Caco-2 (cell line): ENCODE results near the gene SCUBE3. TPM values are rescaled to one million over a fixed set of nuclear protein-coding genes. Genes with fewer than 3 reads are reported as not detected.

Experiments
- BruUV-seq: library from RNA; stranded (reverse); fragments of 400-500 nt; replicated peaks from 2 replicates; lab custom pipeline; 2021; lab: Mats Ljungman, UMichigan
- CTCF ChIA-PET: fragments of 300-600 bp; sonication (Branson Sonifier 250); formaldehyde crosslinking; loops from one replicate; lab custom pipeline; 2022; ENCODE audit warnings: antibody characterized with exemption; lab: Charles Lee
- POLR2A ChIA-PET: fragments of 300-600 bp; sonication (Branson Sonifier 250); formaldehyde crosslinking; loops from one replicate; lab custom pipeline; 2022; ENCODE audit warnings: antibody characterized with exemption; lab: Charles Lee
- DNase-seq, 2 experiments: peaks; one replicate each; pipeline versions ENCODE4 v3.0.0 to v3.0.0-alpha.2; 2020 to 2022
- H3K27me3 ChIP-seq: replicated peaks from 2 replicates; pipeline ENCODE4 v1.6.0; 2011; ENCODE audit warnings: low read length; ENCODE audit not compliant: control insufficient read depth, insufficient read depth
- H3K36me3 ChIP-seq: 2 replicates; pipeline ENCODE4 v1.5.1; 2011; ENCODE audit warnings: low read length; ENCODE audit not compliant: control insufficient read depth, insufficient read depth
- H3K4me1 ChIP-seq: fragments of 250-450 bp; sonication (Bioruptor Pico); 2 replicates; pipeline ENCODE4 v1.5.1; 2020; ENCODE audit warnings: mild to moderate bottlenecking
- H3K4me3 ChIP-seq: 2 replicates; pipeline ENCODE4 v1.5.1; 2011; ENCODE audit warnings: low read depth, mild to moderate bottlenecking, control low read depth, low read length
- H3K9me3 ChIP-seq: fragments of 250-450 bp; sonication (Bioruptor Pico); 2 replicates; pipeline ENCODE4 v1.5.1; 2020; ENCODE audit warnings: mild to moderate bottlenecking, moderate library complexity
- H3K27ac Mint-ChIP-seq: one replicate; pipeline ENCODE4 v1.8.0; 2022; ENCODE audit warnings: mixed read lengths; ENCODE audit not compliant: unreplicated experiment
- H3K27me3 Mint-ChIP-seq: one replicate; pipeline ENCODE4 v1.8.0; 2022; ENCODE audit warnings: mixed read lengths; ENCODE audit not compliant: insufficient read depth, unreplicated experiment
- H3K36me3 Mint-ChIP-seq: one replicate; pipeline ENCODE4 v1.8.0; 2022; ENCODE audit warnings: mild to moderate bottlenecking, mixed read lengths; ENCODE audit not compliant: insufficient read depth, unreplicated experiment
- H3K4me1 Mint-ChIP-seq: one replicate; pipeline ENCODE4 v1.8.0; 2022; ENCODE audit warnings: low read depth, mixed read lengths; ENCODE audit not compliant: unreplicated experiment
- H3K4me3 Mint-ChIP-seq: one replicate; pipeline ENCODE4 v1.8.0; 2022; ENCODE audit warnings: mild to moderate bottlenecking, moderate library complexity, mixed read lengths; ENCODE audit not compliant: unreplicated experiment
- H3K9me3 Mint-ChIP-seq: one replicate; pipeline ENCODE4 v1.8.0; 2022; ENCODE audit warnings: mixed read lengths; ENCODE audit not compliant: unreplicated experiment
- CTCF ChIP-seq, 2 experiments: fragments of 200-600 bp in 1 of 2; IDR thresholded peaks; 1 replicate in 1 of 2; 2 replicates in 1 of 2; pipeline versions ENCODE4 v1.5.1 to v1.8.0; 2011 to 2022; ENCODE audit warnings: antibody characterized with exemption in 1 of 2, control low read depth in 1 of 2, inconsistent platforms in 1 of 2, low read depth in 1 of 2, low read length in 1 of 2, mild to moderate bottlenecking in 1 of 2, moderate library complexity in 1 of 2; ENCODE audit not compliant: insufficient read depth in 1 of 2, severe bottlenecking in 1 of 2, unreplicated experiment in 1 of 2
- intact Hi-C: fragments of 100-400 bp; cut with micrococcal nuclease; formaldehyde crosslinking; loops from one replicate; pipeline ENCODE4 v1.10.0; 2022; ENCODE audit not compliant: unreplicated experiment
- total RNA-seq: library from RNA; stranded (reverse); gene quantifications from 2 replicates; pipeline ENCODE4 v1.2.3, GENCODE V29; 2022

Gene SCUBE3
- total RNA-seq, 1 experiment from 2014 or later, result 1.3 TPM

DNA sequence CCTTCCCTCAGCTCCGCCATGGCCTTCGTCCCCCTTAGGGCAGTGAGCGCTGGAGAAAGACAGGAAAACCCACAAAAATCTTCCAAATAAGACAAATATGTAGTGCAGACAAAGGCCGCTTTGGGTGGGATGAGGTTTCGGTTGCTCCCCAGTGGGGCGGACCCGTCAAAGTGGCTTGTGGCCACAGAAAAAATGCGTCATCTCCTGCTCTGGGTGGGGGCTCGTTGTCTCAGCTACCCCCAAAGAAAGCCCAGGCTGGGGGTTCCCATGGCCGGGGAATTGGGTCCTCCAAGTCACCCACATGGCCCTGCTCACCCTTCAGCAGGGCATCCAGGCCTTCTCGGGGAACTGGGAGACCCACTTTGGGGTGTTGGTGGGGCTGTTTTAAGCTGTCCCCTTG, 21.9 kb upstream of the SCUBE3 start:
- Histone ChIP-seq H3K4me1 (no peaks in the 10 kb centered on the region), H3K9me3 (no peaks in the 10 kb centered on the region), H3K36me3 (no peaks in the 10 kb centered on the region), H3K4me3 (no peak overlapping the region), H3K27me3 (no peaks in the 10 kb centered on the region)
- DNase-seq, result no peak
- Mint-ChIP-seq H3K27ac (no peak overlapping the region), H3K36me3 (no peaks in the 10 kb centered on the region), H3K9me3 (no peaks in the 10 kb centered on the region), H3K4me1 (peaks cover 3% of the 10 kb centered on the region), H3K27me3 (no peaks in the 10 kb centered on the region), H3K4me3 (no peak overlapping the region)
- no TSS peak for BruUV-seq
- POLR2A ChIA-PET, result no interaction called here
- intact Hi-C loops, result no loop called here
- no peak for TF ChIP-seq CTCF (IDR thresholded peaks at IDR 0.05; ENCODE audit: insufficient read depth in 1 of 2, low read depth in 1 of 2, low read length in 1 of 2, severe bottlenecking in 1 of 2, unreplicated experiment in 1 of 2)
- CTCF ChIA-PET, result no interaction called here

DNA sequence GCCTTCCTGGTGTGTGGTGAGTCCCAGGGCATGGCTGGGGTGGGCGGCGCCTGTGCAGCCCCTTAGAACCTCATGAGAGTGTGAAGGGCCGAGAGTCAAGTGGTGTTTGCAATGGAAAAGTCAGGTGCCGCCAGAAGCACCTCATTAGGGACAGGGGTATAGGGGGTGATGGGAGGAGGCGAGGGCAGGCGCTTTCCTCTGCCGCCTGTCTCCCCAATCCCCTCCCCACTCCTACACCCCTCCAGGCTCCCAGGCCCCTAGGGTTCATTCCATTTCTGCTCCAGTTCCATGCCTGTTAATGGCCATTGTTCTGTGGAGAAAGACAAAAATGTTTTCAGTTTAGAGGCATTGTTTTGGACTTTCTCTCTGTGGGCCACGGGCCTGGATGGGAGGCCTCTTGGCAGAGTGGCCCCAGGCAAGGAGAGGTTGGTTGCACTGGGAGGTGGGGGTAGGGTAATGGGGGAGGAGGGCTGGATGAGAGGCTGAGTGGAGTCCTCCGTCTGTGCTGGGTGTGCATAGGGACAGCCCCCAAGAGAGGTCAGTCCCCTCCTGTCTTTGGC, 21.4 kb upstream of the SCUBE3 start:
- Mint-ChIP-seq H3K27me3 (no peaks in the 10 kb centered on the region), H3K36me3 (no peaks in the 10 kb centered on the region), H3K27ac (no peak overlapping the region), H3K9me3 (no peaks in the 10 kb centered on the region), H3K4me3 (no peak overlapping the region), H3K4me1 (peaks cover 8% of the 10 kb centered on the region)
- Histone ChIP-seq H3K4me1 (no peaks in the 10 kb centered on the region; the same call in 1 of the 2 replicates), H3K27me3 (no peaks in the 10 kb centered on the region), H3K4me3 (no peak overlapping the region), H3K9me3 (no peaks in the 10 kb centered on the region), H3K36me3 (no peaks in the 10 kb centered on the region)
- intact Hi-C loops, result no loop called here
- no peak for TF ChIP-seq CTCF (IDR thresholded peaks at IDR 0.05; ENCODE audit: insufficient read depth in 1 of 2, low read depth in 1 of 2, low read length in 1 of 2, severe bottlenecking in 1 of 2, unreplicated experiment in 1 of 2)
- CTCF ChIA-PET, result no interaction called here
- no TSS peak for BruUV-seq
- POLR2A ChIA-PET, result no interaction called here
- no peak for DNase-seq

DNA sequence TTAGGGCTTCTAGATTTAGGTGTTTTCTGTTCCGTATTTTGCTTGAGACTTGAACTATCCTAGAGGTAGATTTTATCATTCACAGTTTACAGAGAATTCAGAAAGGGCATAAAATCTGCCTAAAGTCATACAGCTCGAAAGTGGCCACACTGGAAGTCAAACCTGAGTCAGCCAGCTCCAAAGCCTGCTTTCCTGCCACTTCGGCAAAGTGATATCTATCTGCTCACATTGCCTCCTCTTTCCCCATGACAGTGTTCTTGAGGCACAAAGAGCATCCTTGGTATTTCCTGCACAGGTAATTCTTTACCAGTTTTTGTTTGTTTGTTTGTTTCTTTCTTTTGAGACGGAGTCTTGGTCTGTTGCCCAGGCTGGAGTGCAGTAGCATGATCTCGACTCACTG, 19.4 kb upstream of the SCUBE3 start:
- intact Hi-C loops, result no loop called here
- no peaks in the 10 kb centered on the region for H3K36me3 Mint-ChIP-seq
- TF ChIP-seq CTCF (IDR thresholded peaks at IDR 0.05; ENCODE audit: insufficient read depth in 1 of 2, low read depth in 1 of 2, low read length in 1 of 2, severe bottlenecking in 1 of 2, unreplicated experiment in 1 of 2), result no peak
- H3K36me3 ChIP-seq, result no peaks in the 10 kb centered on the region
- no peaks in the 10 kb centered on the region for H3K27me3 Mint-ChIP-seq
- DNase-seq, result no peak
- H3K4me1 Mint-ChIP-seq, result peaks cover 15% of the 10 kb centered on the region
- H3K27me3 ChIP-seq, result no peaks in the 10 kb centered on the region
- no peak overlapping the region for H3K4me3 Mint-ChIP-seq
- no peaks in the 10 kb centered on the region for H3K9me3 ChIP-seq
- no peak overlapping the region for H3K27ac Mint-ChIP-seq
- no peaks in the 10 kb centered on the region for H3K9me3 Mint-ChIP-seq
- ChIA-PET POLR2A (no interaction called here), CTCF (no interaction called here)
- H3K4me1 ChIP-seq, result peaks cover 7% of the 10 kb centered on the region; the same call in 1 of the 2 replicates
- H3K4me3 ChIP-seq, result no peak overlapping the region
- BruUV-seq, result no TSS peak
